CD4-positive, alpha-beta T cell (primary cell): Measurements from ENCODE around the gene CCNJL. TPM values are rescaled to one million over a fixed set of nuclear protein-coding genes. Genes with fewer than 3 reads are reported as not detected.

Source experiments
- ATAC-seq: fragments of 200-7000 bp; cut with Tn5 transposase; one replicate; pipeline ENCODE4 v1.10.0; 2022; ENCODE audit warnings: mild to moderate bottlenecking; ENCODE audit not compliant: poor library complexity
- CTCF ChIA-PET: fragments of 350-600 bp; sonication (Branson Sonifier 250); formaldehyde crosslinking; loops from one replicate; lab custom pipeline; 2021; ENCODE audit warnings: antibody characterized with exemption, inconsistent platforms; lab: Charles Lee
- POLR2A ChIA-PET: fragments of 350-600 bp; sonication (Branson Sonifier 250); formaldehyde crosslinking; loops from one replicate; lab custom pipeline; 2021; ENCODE audit warnings: antibody characterized with exemption, inconsistent platforms; lab: Charles Lee
- DNase-seq, 14 experiments: peaks; one replicate each; pipeline ENCODE4 v3.0.0-alpha.2; 2013 to 2020; ENCODE audit warnings: mixed read lengths in 2 of 14
- H3K27ac ChIP-seq, 2 donors: one replicate each; pipeline versions ENCODE4 v1.5.1 to v1.7.0; 2013; ENCODE audit warnings: low read length in 2 of 2, low read depth in 1 of 2, mild to moderate bottlenecking in 1 of 2
- H3K27me3 ChIP-seq, 2 experiments: 1 replicate in 1 of 2; 2 replicates in 1 of 2; pipeline versions ENCODE4 v1.6.1 to v1.7.0; 2013; ENCODE audit warnings: low read length in 2 of 2, control low read depth in 1 of 2, mild to moderate bottlenecking in 1 of 2, moderate library complexity in 1 of 2; ENCODE audit not compliant: insufficient read depth in 2 of 2, control insufficient read depth in 1 of 2
- H3K36me3 ChIP-seq: one replicate; pipeline ENCODE4 v1.6.1; 2013; ENCODE audit warnings: low read length, control low read depth; ENCODE audit not compliant: insufficient read depth
- H3K4me1 ChIP-seq: one replicate; pipeline ENCODE4 v1.6.1; 2013; ENCODE audit warnings: low read length, control low read depth; ENCODE audit not compliant: insufficient read depth
- H3K4me3 ChIP-seq: one replicate; pipeline ENCODE4 v1.5.1; 2013; ENCODE audit warnings: mild to moderate bottlenecking, low read length, moderate library complexity
- H3K9me3 ChIP-seq, 2 experiments: 1 replicate in 1 of 2; 2 replicates in 1 of 2; pipeline versions ENCODE4 v1.6.1 to v1.7.0; 2013; ENCODE audit warnings: low read length in 2 of 2, mild to moderate bottlenecking in 2 of 2, control low read depth in 1 of 2, moderate library complexity in 1 of 2; ENCODE audit not compliant: control insufficient read depth in 1 of 2, insufficient read depth in 1 of 2
- H3K27ac Mint-ChIP-seq: one replicate; pipeline ENCODE4 v1.8.0; 2020; ENCODE audit warnings: mixed read lengths
- H3K27me3 Mint-ChIP-seq: one replicate; pipeline ENCODE4 v1.8.0; 2021; ENCODE audit warnings: mixed read lengths
- H3K36me3 Mint-ChIP-seq: one replicate; pipeline ENCODE4 v1.8.0; 2021; ENCODE audit warnings: low read depth, mixed read lengths
- H3K4me1 Mint-ChIP-seq: one replicate; pipeline ENCODE4 v1.8.0; 2021; ENCODE audit warnings: low read depth, mixed read lengths
- H3K4me3 Mint-ChIP-seq: one replicate; pipeline ENCODE4 v1.8.0; 2020; ENCODE audit warnings: mild to moderate bottlenecking, mixed read lengths
- H3K9me3 Mint-ChIP-seq: one replicate; pipeline ENCODE4 v1.8.0; 2020; ENCODE audit warnings: mixed read lengths
- CTCF ChIP-seq: fragments of 200-600 bp; IDR thresholded peaks from one replicate; pipeline ENCODE4 v1.8.0; 2022; ENCODE audit warnings: antibody characterized with exemption, mild to moderate bottlenecking
- intact Hi-C, 2 experiments: fragments of 100-400 bp; cut with DNase I in 1 of 2; cut with micrococcal nuclease in 1 of 2; formaldehyde crosslinking; loops; one replicate each; pipeline versions ENCODE4 v1.15.1 to v1.9.0; 2023 to 2025; cut with DNase I, micrococcal nuclease
- total RNA-seq, 174 experiments: library from RNA in 2 of 174; stranded (reverse) in 2 of 174; gene quantifications; one replicate each; pipeline ENCODE4 v1.2.3 and lab custom pipeline; 2021 to 2026

CCNJL gene
- total RNA-seq, 2 experiments from 2014 or later: not detected

- Mint-ChIP-seq H3K36me3 (no peaks in the 10 kb centered on the region), H3K4me1 (no peaks in the 10 kb centered on the region), H3K27me3 (no peaks in the 10 kb centered on the region), H3K27ac (no peak overlapping the region), H3K9me3 (no peaks in the 10 kb centered on the region), H3K4me3 (no peak overlapping the region)
- Histone ChIP-seq H3K36me3 (no peaks in the 10 kb centered on the region), H3K9me3 (no peaks in the 10 kb centered on the region), H3K27ac (no peak overlapping the region), H3K27me3 (no peaks in the 10 kb centered on the region), H3K4me1 (no peaks in the 10 kb centered on the region), H3K4me3 (no peak overlapping the region)
- intact Hi-C loops: no loop called here
- POLR2A ChIA-PET: no interaction called here
- no peak for TF ChIP-seq CTCF
- DNase-seq: peak in 1 of 14 experiments; percentile 6
- ATAC-seq: no peak
- CTCF ChIA-PET: no interaction called here
These were observed 14.6 kb downstream of the CCNJL start for GRCh38 chr5:160297776-160298175.

GRCh38 chr5:160297004-160297403, 15.4 kb downstream of the CCNJL start:
- Histone ChIP-seq H3K9me3 (no peaks in the 10 kb centered on the region), H3K27me3 (no peaks in the 10 kb centered on the region), H3K27ac (no peak overlapping the region), H3K4me1 (no peaks in the 10 kb centered on the region), H3K4me3 (no peak overlapping the region), H3K36me3 (no peaks in the 10 kb centered on the region)
- no peak for TF ChIP-seq CTCF
- Mint-ChIP-seq H3K27ac (no peak overlapping the region), H3K4me1 (no peaks in the 10 kb centered on the region), H3K27me3 (no peaks in the 10 kb centered on the region), H3K9me3 (no peaks in the 10 kb centered on the region), H3K4me3 (no peak overlapping the region), H3K36me3 (no peaks in the 10 kb centered on the region)
- ATAC-seq (no peak), DNase-seq (no peak)
- intact Hi-C loops: no loop called here
- CTCF ChIA-PET: no interaction called here
- POLR2A ChIA-PET: no interaction called here

GRCh38 chr5:160296496-160296895, 15.9 kb downstream of the CCNJL start:
- H3K27ac ChIP-seq: no peak overlapping the region
- no peak overlapping the region for H3K27ac Mint-ChIP-seq
- ChIA-PET CTCF (no interaction called here), POLR2A (no interaction called here)
- H3K36me3 Mint-ChIP-seq: no peaks in the 10 kb centered on the region
- no peaks in the 10 kb centered on the region for H3K4me1 Mint-ChIP-seq
- ATAC-seq: no peak
- no peaks in the 10 kb centered on the region for H3K4me1 ChIP-seq
- no peaks in the 10 kb centered on the region for H3K36me3 ChIP-seq
- peaks cover 0 to 2% of the 10 kb centered on the region in 2 experiments for H3K27me3 ChIP-seq
- no peak overlapping the region for H3K4me3 Mint-ChIP-seq
- no peaks in the 10 kb centered on the region for H3K9me3 Mint-ChIP-seq
- H3K27me3 Mint-ChIP-seq: no peaks in the 10 kb centered on the region
- H3K9me3 ChIP-seq: no peaks in the 10 kb centered on the region
- DNase-seq: no peak
- intact Hi-C loops: no loop called here
- no peak for TF ChIP-seq CTCF
- no peak overlapping the region for H3K4me3 ChIP-seq
